GM18951 (cell line): ENCODE results near the gene IYD.

Experiments used
- POLR2A ChIP-seq: IDR thresholded peaks from 4 replicates; pipeline ENCODE4 v1.6.1; 2011; ENCODE audit warnings: mild to moderate bottlenecking; ENCODE audit not compliant: insufficient read length, insufficient read depth; ENCODE audit errors: extremely low read depth
- in situ Hi-C: fragments of 300-500 bp; cut with MboI; formaldehyde crosslinking; loops from one replicate; pipeline ENCODE4 v1.12.0; 2022; ENCODE audit warnings: low sequenced_read_pairs, mixed read lengths, inconsistent platforms; ENCODE audit not compliant: unreplicated experiment

Gene IYD

GRCh38 chr6:150392452-150393220 is 23.8 kb downstream of the IYD start:
- TF ChIP-seq POLR2A: no peak
- in situ Hi-C loops: no loop called here

GRCh38 chr6:150394053-150394898 is 25.5 kb downstream of the IYD start:
- in situ Hi-C loops: no loop called here
- TF ChIP-seq POLR2A: no peak

GRCh38 chr6:150394899-150395295 is 26.1 kb downstream of the IYD start:
- in situ Hi-C loops: no loop called here
- no peak for TF ChIP-seq POLR2A

GRCh38 chr6:150395388-150396009 is 26.7 kb downstream of the IYD start:
- in situ Hi-C loops: no loop called here
- no peak for TF ChIP-seq POLR2A

- TF ChIP-seq POLR2A: no peak
- in situ Hi-C loops: no loop called here
These were observed 34.8 kb downstream of the IYD start for GRCh38 chr6:150403458-150404246.

GRCh38 chr6:150406948-150407347 is 38.1 kb downstream of the IYD start:
- TF ChIP-seq POLR2A: no peak
- in situ Hi-C loops: no loop called here

GRCh38 chr6:150408842-150409241 is 40.0 kb downstream of the IYD start:
- TF ChIP-seq POLR2A: no peak
- in situ Hi-C loops: no loop called here

- TF ChIP-seq POLR2A: no peak
- in situ Hi-C loops: no loop called here
These were observed 40.8 kb downstream of the IYD start for GRCh38 chr6:150409576-150410066.

- no peak for TF ChIP-seq POLR2A
- in situ Hi-C loops: no loop called here
These were observed 41.6 kb downstream of the IYD start for GRCh38 chr6:150410399-150410798.

- TF ChIP-seq POLR2A: no peak
- in situ Hi-C loops: no loop called here
These were observed 42.1 kb downstream of the IYD start for GRCh38 chr6:150410906-150411305.

GRCh38 chr6:150412221-150412620 is 43.4 kb downstream of the IYD start:
- no peak for TF ChIP-seq POLR2A
- in situ Hi-C loops: no loop called here

- TF ChIP-seq POLR2A: no peak
- in situ Hi-C loops: no loop called here
These were observed 44.4 kb downstream of the IYD start for GRCh38 chr6:150413198-150413597.
